SK-N-SH (cell line): ENCODE data around the gene CACNA1H. TPM values are rescaled to one million over a fixed set of nuclear protein-coding genes. Genes with fewer than 3 reads are reported as not detected.

Experiments used
- CTCF ChIA-PET: fragments of 300-600, 350-600 bp; formaldehyde crosslinking; extraction: SDS; loops from one replicate; lab custom pipeline; 2021; lab: Yijun Ruan, JAX
- POLR2A ChIA-PET: fragments of 350-600 bp; sonication (Branson Sonifier 250); formaldehyde crosslinking; extraction: SDS; loops from one replicate; lab custom pipeline; 2020; ENCODE audit warnings: antibody characterized with exemption, inconsistent platforms; lab: Yijun Ruan, JAX
- DNase-seq: peaks from one replicate; pipeline ENCODE4 v3.0.0; 2012
- H2AFZ ChIP-seq: fragments of 200-600 bp; sonication (generic); 2 replicates; pipeline ENCODE4 v1.8.1; 2016; ENCODE audit warnings: antibody characterized with exemption, mild to moderate bottlenecking, low read depth
- H3F3A ChIP-seq: fragments of 200-600 bp; sonication (generic); replicated peaks from 2 replicates; pipeline ENCODE3; 2016; ENCODE audit warnings: antibody characterized with exemption, mild to moderate bottlenecking; ENCODE audit not compliant: insufficient read depth
- H3K27ac ChIP-seq, 2 experiments: fragments of 200-500 bp in 1 of 2; fragments of 200-600 bp in 1 of 2; sonication (Bioruptor generic) in 1 of 2; sonication (generic), shearing (Covaris generic) in 1 of 2; 2 replicates each; pipeline versions ENCODE4 v1.5.1 to v1.6.1; 2014 to 2016; ENCODE audit warnings: low read depth in 2 of 2, inconsistent platforms in 1 of 2, low read length in 1 of 2, mild to moderate bottlenecking in 1 of 2, mixed read lengths in 1 of 2
- H3K27me3 ChIP-seq: fragments of 200-600 bp; sonication (generic), shearing (Covaris generic); 2 replicates; pipeline ENCODE4 v1.6.1; 2016; ENCODE audit warnings: mixed run types; ENCODE audit not compliant: insufficient read depth
- H3K36me3 ChIP-seq, 2 experiments: fragments of 200-500 bp in 1 of 2; fragments of 200-600 bp in 1 of 2; sonication (Bioruptor generic) in 1 of 2; sonication (generic) in 1 of 2; replicated peaks in 1 of 2; 2 replicates each; pipeline versions ENCODE3 to v1.5.1; 2014 to 2016; ENCODE audit warnings: low read length in 1 of 2, mild to moderate bottlenecking in 1 of 2; ENCODE audit not compliant: insufficient read depth in 2 of 2, control insufficient read depth in 1 of 2
- H3K4me1 ChIP-seq, 2 experiments: fragments of 200-500 bp in 1 of 2; fragments of 200-600 bp in 1 of 2; sonication (Bioruptor generic) in 1 of 2; sonication (generic), shearing (Covaris generic) in 1 of 2; 2 replicates each; pipeline versions ENCODE4 v1.5.1 to v1.6.1; 2014 to 2016; ENCODE audit warnings: low read depth in 1 of 2, low read length in 1 of 2, mixed run types in 1 of 2; ENCODE audit not compliant: insufficient read depth in 2 of 2, control insufficient read depth in 1 of 2
- H3K4me2 ChIP-seq: fragments of 200-600 bp; sonication (generic), shearing (Covaris generic); 2 replicates; pipeline ENCODE4 v1.6.1; 2017; ENCODE audit warnings: mixed run types
- H3K4me3 ChIP-seq, 2 experiments: fragments of 200-500 bp in 1 of 2; fragments of 200-600 bp in 1 of 2; sonication (Bioruptor generic) in 1 of 2; sonication (generic), shearing (Covaris generic) in 1 of 2; 2 replicates each; pipeline versions ENCODE4 v1.5.1 to v1.8.1; 2014 to 2016; ENCODE audit warnings: low read depth in 2 of 2, inconsistent platforms in 1 of 2, low read length in 1 of 2, mild to moderate bottlenecking in 1 of 2, mixed read lengths in 1 of 2, moderate library complexity in 1 of 2
- H3K79me2 ChIP-seq: fragments of 200-600 bp; sonication (generic); 2 replicates; pipeline ENCODE4 v1.8.1; 2017; ENCODE audit warnings: mild to moderate bottlenecking; ENCODE audit not compliant: insufficient read depth
- H3K9ac ChIP-seq: fragments of 200-600 bp; sonication (generic); 2 replicates; pipeline ENCODE4 v1.6.1; 2017; ENCODE audit warnings: mixed run types
- H3K9me2 ChIP-seq: fragments of 200-600 bp; sonication (generic); 2 replicates; pipeline ENCODE4 v1.6.1; 2017; ENCODE audit warnings: mixed run types
- H3K9me3 ChIP-seq: fragments of 200-600 bp; sonication (generic); 2 replicates; pipeline ENCODE4 v1.6.1; 2017; ENCODE audit warnings: mixed run types, mild to moderate bottlenecking, moderate library complexity
- H4K20me1 ChIP-seq: fragments of 200-600 bp; sonication (generic); 2 replicates; pipeline ENCODE4 v1.6.1; 2017; ENCODE audit warnings: mild to moderate bottlenecking, mixed run types; ENCODE audit not compliant: insufficient read depth
- ELF1 ChIP-seq: IDR thresholded peaks from 2 replicates; pipeline ENCODE4 v1.4.0; 2012
- EP300 ChIP-seq, 2 experiments: IDR thresholded peaks; 2 replicates each; pipeline versions ENCODE4 v1.4.0 to v1.6.1; 2012; ENCODE audit warnings: borderline replicate concordance in 1 of 2, low read depth in 1 of 2, low read length in 1 of 2
- EZH2phosphoT487 ChIP-seq: fragments of 200-600 bp; sonication (generic); IDR thresholded peaks from 2 replicates; pipeline ENCODE4 v1.6.1; 2017; ENCODE audit warnings: low read depth, mixed run types, mild to moderate bottlenecking, antibody characterized with exemption, moderate library complexity, borderline replicate concordance
- FOSL2 ChIP-seq: IDR thresholded peaks from 2 replicates; pipeline ENCODE4 v1.4.0; 2012; ENCODE audit warnings: low read depth, mild to moderate bottlenecking, moderate library complexity, borderline replicate concordance
- REST ChIP-seq: IDR thresholded peaks from 2 replicates; pipeline ENCODE4 v1.6.1; 2012; ENCODE audit warnings: mild to moderate bottlenecking, low read depth, low read length, moderate library complexity
- RFX5 ChIP-seq: IDR thresholded peaks from 2 replicates; pipeline ENCODE4 v1.6.1; 2012; ENCODE audit warnings: mild to moderate bottlenecking, improper control_type of control experiment, low read length
- WGBS: methylation state at CpG from one replicate; pipeline ENCODE4 v1.1.6; 2017; ENCODE audit warnings: low lambda C conversion rate; 5-methylcytosine and 5-hydroxymethylcytosine counted together
- polyA plus RNA-seq, 3 experiments: library from polyadenylated mRNA; depleted of rRNA; stranded (reverse); fragments of >200 nt; gene quantifications; 2 replicates each; pipeline ENCODE4 v1.2.3, GENCODE V29; 2012
- TF ChIP-seq, protein P1 (sequence below): fragments of 150-350 bp; IDR thresholded peaks from 2 replicates; pipeline ENCODE4 v1.6.1; 2016; ENCODE audit warnings: mild to moderate bottlenecking, low read depth, low read length

CACNA1H gene
- polyA plus RNA-seq, 1 of the 3 experiments (the other 2 are of a cell fraction): not detected

DNA sequence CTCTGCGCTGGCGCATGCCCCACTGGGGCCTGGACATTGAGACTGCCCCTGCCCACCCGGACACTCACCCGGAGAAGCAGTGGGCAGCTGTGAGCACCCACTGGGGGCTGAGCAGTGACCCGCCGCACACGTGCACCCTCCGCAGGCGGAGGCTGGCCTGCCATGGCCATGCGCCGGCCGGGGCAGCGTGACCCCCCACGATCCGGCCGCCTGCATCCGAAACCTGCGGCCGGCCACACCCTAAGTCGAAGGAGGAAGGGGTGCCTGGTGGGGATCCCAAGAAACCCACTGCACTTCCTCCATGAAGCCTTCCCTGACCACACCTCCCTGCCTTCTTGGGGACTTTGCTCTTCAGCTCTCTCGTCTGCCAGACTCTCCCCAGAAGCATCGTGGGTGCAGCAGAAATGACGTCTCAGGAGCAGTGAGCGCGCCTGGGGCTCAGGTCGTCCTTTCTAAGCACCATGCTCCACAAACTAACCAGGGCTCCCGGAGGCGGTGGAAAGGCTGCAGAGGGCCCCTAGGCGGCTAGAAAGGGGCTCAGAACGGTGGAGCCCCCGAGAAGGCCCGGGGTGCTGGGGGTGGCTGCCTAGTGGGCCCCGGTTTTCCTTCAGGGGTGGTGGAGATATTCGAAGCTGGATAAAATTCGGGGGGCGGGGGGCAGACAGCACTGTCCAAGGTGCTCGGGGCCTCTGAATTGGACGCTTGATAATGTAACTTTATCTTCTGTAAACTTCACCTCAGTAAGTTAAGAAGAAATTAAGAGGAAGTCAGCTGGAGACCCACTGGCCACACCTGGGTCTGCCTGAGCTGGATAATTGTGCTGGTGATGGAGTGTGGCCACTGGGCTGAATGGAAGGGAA lies 70.7 kb downstream of the CACNA1H start:
- Histone ChIP-seq H3K36me3 (no peaks in the 10 kb centered on the region), H3K9me2 (no peaks in the 10 kb centered on the region), H3K27me3 (peaks cover 58% of the 10 kb centered on the region), H3K4me1 (no peaks in the 10 kb centered on the region), H3K9me3 (no peaks in the 10 kb centered on the region), H4K20me1 (0 out of 2 replicates have a peak, but pooled peaks cover 8% of the 10 kb centered on the region), H3F3A (no peaks in the 10 kb centered on the region), H3K4me3 (no peak overlapping the region), H2AFZ (no peak overlapping the region), H3K9ac (no peak overlapping the region), H3K27ac (no peak overlapping the region), H3K79me2 (no peaks in the 10 kb centered on the region), H3K4me2 (no peak overlapping the region)
- POLR2A ChIA-PET: no interaction called here
- TF ChIP-seq REST: 0 out of 2 replicates have a peak, but pooled peaks have one; percentile 9
- TF ChIP-seq, protein P1, sequence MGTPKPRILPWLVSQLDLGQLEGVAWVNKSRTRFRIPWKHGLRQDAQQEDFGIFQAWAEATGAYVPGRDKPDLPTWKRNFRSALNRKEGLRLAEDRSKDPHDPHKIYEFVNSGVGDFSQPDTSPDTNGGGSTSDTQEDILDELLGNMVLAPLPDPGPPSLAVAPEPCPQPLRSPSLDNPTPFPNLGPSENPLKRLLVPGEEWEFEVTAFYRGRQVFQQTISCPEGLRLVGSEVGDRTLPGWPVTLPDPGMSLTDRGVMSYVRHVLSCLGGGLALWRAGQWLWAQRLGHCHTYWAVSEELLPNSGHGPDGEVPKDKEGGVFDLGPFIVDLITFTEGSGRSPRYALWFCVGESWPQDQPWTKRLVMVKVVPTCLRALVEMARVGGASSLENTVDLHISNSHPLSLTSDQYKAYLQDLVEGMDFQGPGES: no peak
- DNase-seq: no peak
- 42% methylated on average over 18 of the region's 38 CpGs for WGBS
- CTCF ChIA-PET: interaction anchor here (1.1 kb wide), 1 partner anchor 30 kb away, joined by 3 read pairs; no protein-coding TSS in a partner anchor

DNA sequence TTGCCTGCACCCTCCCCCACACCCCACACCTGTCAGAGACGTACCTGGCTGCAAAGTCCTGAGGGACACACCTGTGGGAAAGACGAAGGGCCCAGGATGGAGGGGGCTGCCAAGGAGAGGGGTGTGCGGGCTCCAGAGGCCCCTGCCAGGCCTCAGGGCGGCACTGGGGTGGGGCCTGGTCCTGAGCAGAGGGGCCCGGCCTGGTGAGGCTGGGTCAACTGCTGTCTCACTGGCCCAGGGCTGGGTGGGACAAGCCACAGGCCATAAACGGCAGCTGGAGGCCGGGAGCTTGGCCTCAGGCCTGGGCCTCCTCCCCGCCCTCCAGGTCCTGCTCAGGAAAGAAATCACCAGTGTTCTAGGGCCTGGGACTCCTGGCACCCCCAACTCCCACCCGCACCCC lies 71.7 kb downstream of the CACNA1H start:
- no peak for DNase-seq
- Histone ChIP-seq H3K4me3 (no peak overlapping the region), H3K27ac (no peak overlapping the region), H3K36me3 (no peaks in the 10 kb centered on the region), H3K4me1 (no peaks in the 10 kb centered on the region), H3K79me2 (no peaks in the 10 kb centered on the region), H3K9me3 (no peaks in the 10 kb centered on the region), H3K27me3 (peaks cover 50% of the 10 kb centered on the region), H3K4me2 (no peak overlapping the region), H4K20me1 (0 out of 2 replicates have a peak, but pooled peaks cover 8% of the 10 kb centered on the region), H3K9ac (no peak overlapping the region), H2AFZ (no peak overlapping the region), H3K9me2 (no peaks in the 10 kb centered on the region), H3F3A (no peaks in the 10 kb centered on the region)
- TF ChIP-seq EZH2phosphoT487 (no peak), ELF1 (no peak), FOSL2 (no peak), RFX5 (no peak), EP300 (IDR thresholded peaks at IDR 0.05; ENCODE audit: borderline replicate concordance in 1 of 2, low read depth in 1 of 2, low read length in 1 of 2) (no peak)
- CTCF ChIA-PET: interaction anchor here (1.0 kb wide), 1 partner anchor 30 kb away, joined by 4 read pairs; no protein-coding TSS in a partner anchor
- POLR2A ChIA-PET: no interaction called here
- WGBS: no CpG with 5 or more reads among the region's 9 CpGs
